ENCODE data around the gene ENTHD1.
"Not testable (repeated sequence)": the region's sequence is repeated elsewhere in the genome, so short reads cannot be mapped to it uniquely, and the experiment has no call there.

ENTHD1 gene

GRCh38 chr22:39898997-39899396 is 5.4 kb upstream of the ENTHD1 start:
- DNase-seq (ENCODE audit: low spot score): no peak

- DNase-seq (ENCODE audit: low spot score): no peak
Observed at GRCh38 chr22:39897841-39898240, 4.3 kb upstream of the ENTHD1 start.

- DNase-seq (ENCODE audit: low spot score): no peak
Observed at GRCh38 chr22:39896313-39896996, 2.9 kb upstream of the ENTHD1 start.

GRCh38 chr22:39895682-39896081 is 2.1 kb upstream of the ENTHD1 start:
- DNase-seq (ENCODE audit: low spot score): no peak

- DNase-seq (ENCODE audit: low spot score): no peak
Observed at GRCh38 chr22:39894554-39895092, 1.1 kb upstream of the ENTHD1 start.

- DNase-seq (ENCODE audit: low spot score): not testable (repeated sequence)
Observed at GRCh38 chr22:39889924-39890323, 3.6 kb downstream of the ENTHD1 start.

GRCh38 chr22:39883057-39883456 is 10.5 kb downstream of the ENTHD1 start:
- no peak for DNase-seq (ENCODE audit: low spot score)

- no peak for DNase-seq (ENCODE audit: low spot score)
Observed at GRCh38 chr22:39880722-39881121, 12.8 kb downstream of the ENTHD1 start.

- no peak for DNase-seq (ENCODE audit: low spot score)
Observed at GRCh38 chr22:39877079-39877845, 16.3 kb downstream of the ENTHD1 start.

GRCh38 chr22:39875176-39875885 is 18.2 kb downstream of the ENTHD1 start:
- not testable (repeated sequence) for DNase-seq (ENCODE audit: low spot score)

- DNase-seq (ENCODE audit: low spot score): no peak
Observed at GRCh38 chr22:39873965-39874364, 19.6 kb downstream of the ENTHD1 start.

GRCh38 chr22:39872548-39872947 is 21.0 kb downstream of the ENTHD1 start:
- no peak for DNase-seq (ENCODE audit: low spot score)

GRCh38 chr22:39871008-39871798 is 22.4 kb downstream of the ENTHD1 start:
- no peak for DNase-seq (ENCODE audit: low spot score)

GRCh38 chr22:39869797-39870196 is 23.8 kb downstream of the ENTHD1 start:
- not testable (repeated sequence) for DNase-seq (ENCODE audit: low spot score)

- no peak for DNase-seq (ENCODE audit: low spot score)
Observed at GRCh38 chr22:39868741-39869140, 24.8 kb downstream of the ENTHD1 start.

GRCh38 chr22:39859903-39860588 is 33.5 kb downstream of the ENTHD1 start:
- no peak for DNase-seq (ENCODE audit: low spot score)

GRCh38 chr22:39856588-39856987 is 37.0 kb downstream of the ENTHD1 start:
- DNase-seq (ENCODE audit: low spot score): no peak

- no peak for DNase-seq (ENCODE audit: low spot score)
Observed at GRCh38 chr22:39852799-39853198, 40.8 kb downstream of the ENTHD1 start.

- no peak for DNase-seq (ENCODE audit: low spot score)
Observed at GRCh38 chr22:39851606-39852315, 41.8 kb downstream of the ENTHD1 start.

GRCh38 chr22:39847477-39847876 is 46.1 kb downstream of the ENTHD1 start:
- no peak for DNase-seq (ENCODE audit: low spot score)

GRCh38 chr22:39846539-39846938 is 47.0 kb downstream of the ENTHD1 start:
- DNase-seq (ENCODE audit: low spot score): not testable (repeated sequence)

Data from GM03348 (cell line).